HG03520 (cell line): ENCODE data around the gene ACKR4.
"Not testable (repeated sequence)": the region's sequence is repeated elsewhere in the genome, so short reads cannot be mapped to it uniquely, and the experiment has no call there.

Source experiments
- ATAC-seq: cut with Tn5 transposase; IDR thresholded peaks from one replicate; pipeline ENCODE4 v1.9.1; 2021; ENCODE audit warnings: mild to moderate bottlenecking, moderate library complexity; ENCODE audit not compliant: unreplicated experiment

ACKR4 gene

GRCh38 chr3:132593947-132594323 lies 3.1 kb upstream of the ACKR4 start:
- ATAC-seq, result no peak

GRCh38 chr3:132594498-132594897 lies 2.6 kb upstream of the ACKR4 start:
- no peak for ATAC-seq

- ATAC-seq, result no peak
These were observed 2.1 kb upstream of the ACKR4 start for GRCh38 chr3:132595014-132595413.

GRCh38 chr3:132596326-132596725 lies 744 bp upstream of the ACKR4 start:
- ATAC-seq, result no peak

- ATAC-seq, result no peak
These were observed 590 bp downstream of the ACKR4 start for GRCh38 chr3:132597660-132598059.

GRCh38 chr3:132598181-132598580 lies 1.1 kb downstream of the ACKR4 start:
- ATAC-seq, result no peak

GRCh38 chr3:132600614-132601013 lies 3.5 kb downstream of the ACKR4 start:
- not testable (repeated sequence) for ATAC-seq

GRCh38 chr3:132605374-132605792 lies 8.3 kb downstream of the ACKR4 start:
- ATAC-seq, result no peak

GRCh38 chr3:132606085-132606484 lies 9.0 kb downstream of the ACKR4 start:
- no peak for ATAC-seq

GRCh38 chr3:132606620-132607019 lies 9.6 kb downstream of the ACKR4 start:
- not testable (repeated sequence) for ATAC-seq

GRCh38 chr3:132615301-132615700 lies 18.2 kb downstream of the ACKR4 start:
- not testable (repeated sequence) for ATAC-seq

- ATAC-seq, result no peak
These were observed 18.8 kb downstream of the ACKR4 start for GRCh38 chr3:132615881-132616280.

- ATAC-seq, result no peak
These were observed 19.7 kb downstream of the ACKR4 start for GRCh38 chr3:132616780-132617179.

- no peak for ATAC-seq
These were observed 25.1 kb downstream of the ACKR4 start for GRCh38 chr3:132622148-132622547.

GRCh38 chr3:132622761-132623160 lies 25.7 kb downstream of the ACKR4 start:
- ATAC-seq, result no peak

- ATAC-seq, result no peak
These were observed 26.6 kb downstream of the ACKR4 start for GRCh38 chr3:132623646-132624045.

GRCh38 chr3:132624790-132625189 lies 27.7 kb downstream of the ACKR4 start:
- ATAC-seq, result no peak

GRCh38 chr3:132625613-132626012 lies 28.5 kb downstream of the ACKR4 start:
- peak; percentile 75 for ATAC-seq

- no peak for ATAC-seq
These were observed 29.9 kb downstream of the ACKR4 start for GRCh38 chr3:132626955-132627354.

- ATAC-seq, result no peak
These were observed 31.1 kb downstream of the ACKR4 start for GRCh38 chr3:132628157-132628556.

- no peak for ATAC-seq
These were observed 32.9 kb downstream of the ACKR4 start for GRCh38 chr3:132629928-132630327.

GRCh38 chr3:132630612-132631011 lies 33.5 kb downstream of the ACKR4 start:
- no peak for ATAC-seq

- no peak for ATAC-seq
These were observed 38.0 kb downstream of the ACKR4 start for GRCh38 chr3:132635052-132635451.

GRCh38 chr3:132637590-132637989 lies 40.5 kb downstream of the ACKR4 start:
- no peak for ATAC-seq
